Tibial nerve (tissue), 4 donors: ENCODE results near the gene TMEM19.

ENCODE experiments used
- CTCF ChIP-seq, 5 experiments: fragments of 200-600 bp in 3 of 5; fragments of 450-650 bp in 2 of 5; sonication (generic) in 3 of 5; IDR thresholded peaks; one replicate each; pipeline ENCODE4 v1.5.1; 2016 to 2019; ENCODE audit warnings: antibody characterized with exemption in 5 of 5, mild to moderate bottlenecking in 3 of 5, moderate library complexity in 2 of 5
- EP300 ChIP-seq, 2 donors: sonication (generic); formaldehyde crosslinking; IDR thresholded peaks; one replicate each; pipeline ENCODE4 v1.6.1; 2017; ENCODE audit warnings: antibody characterized with exemption in 2 of 2, mild to moderate bottlenecking in 1 of 2

- TF ChIP-seq EP300 (IDR thresholded peaks at IDR 0.05) (no peak), CTCF (IDR thresholded peaks at IDR 0.05) (no peak)
Observed at GRCh38 chr12:71718611-71719010, 32.7 kb downstream of the TMEM19 start.
